Pancreas (tissue), 10 donors: ENCODE results near the gene ZNF438. TPM values are rescaled to one million over a fixed set of nuclear protein-coding genes. Genes with fewer than 3 reads are reported as not detected.

Experiments used
- ATAC-seq, 4 donors: fragments of 200-7000 bp; cut with Tn5 transposase; one replicate each; pipeline versions ENCODE4 v1.8.0 to v1.9.1; 2020; ENCODE audit warnings: mild to moderate bottlenecking in 4 of 4, moderate library complexity in 4 of 4
- DNase-seq, 6 donors: peaks; one replicate each; pipeline ENCODE4 v3.0.0-alpha.2; 2020
- FAIRE-seq: peaks from 2 replicates; lab custom pipeline; 2012; peaks lifted over from hg19 to GRCh38; lab: Jason Lieb, UNC
- H3K27ac ChIP-seq, 4 donors: fragments of 200-600 bp; sonication (generic); 1 replicate in 3 of 4; 2 replicates in 1 of 4; pipeline versions ENCODE4 v1.5.0 to v1.8.0; 2020
- H3K27me3 ChIP-seq, 4 donors: fragments of 200-600 bp; one replicate each; pipeline ENCODE4 v1.8.0; 2021
- H3K36me3 ChIP-seq, 3 donors: fragments of 200-600 bp; sonication (generic) in 1 of 3; one replicate each; pipeline versions ENCODE4 v1.5.0 to v1.8.0; 2020 to 2021
- H3K4me1 ChIP-seq, 3 donors: fragments of 200-600 bp; one replicate each; pipeline ENCODE4 v1.8.0; 2021
- H3K4me3 ChIP-seq, 4 donors: fragments of 200-600 bp; sonication (generic) in 2 of 4; one replicate each; pipeline versions ENCODE4 v1.5.0 to v1.8.0; 2020 to 2021
- H3K9me3 ChIP-seq, 4 donors: fragments of 200-600 bp; one replicate each; pipeline ENCODE4 v1.8.0; 2021
- CTCF ChIP-seq, 4 donors: fragments of 200-600 bp; sonication (generic) in 3 of 4; IDR thresholded peaks; one replicate each; pipeline versions ENCODE4 v1.5.0 to v1.8.0; 2021; ENCODE audit warnings: antibody characterized with exemption in 4 of 4
- WGBS, 2 donors: extraction: QIAGEN DNeasy Blood & Tissue Kit; methylation state at CpG; one replicate each; pipeline ENCODE4 v1.1.7; 2013; 5-methylcytosine and 5-hydroxymethylcytosine counted together
- intact Hi-C, 3 donors: fragments of 100-400 bp; cut with DNase I; formaldehyde crosslinking; loops; one replicate each; pipeline versions ENCODE4 v1.11.1 to v1.14.2; 2022
- polyA plus RNA-seq, 2 donors: library from polyadenylated mRNA; stranded (reverse); fragments of 200-250 nt; gene quantifications; one replicate each; pipeline ENCODE4 v1.2.3, GENCODE V29; 2013
- total RNA-seq, 6 donors: library from RNA; stranded (reverse); fragmentation: NEBNext Ultra II Directional in 4 of 6; extraction: Animal tissue kit (Norgen Biotek cat#: 25700) in 4 of 6; gene quantifications; one replicate each; pipeline versions ENCODE4 v1.2.1 to v1.2.4, GENCODE V29; 2021 to 2023
- donor health status: healthy with polysubstance abuse.
- donor health status: DM: no; HTN: no; CAD: no; lungs with moderate emphysema.
- donor health status: DM: no; HTN: no; CAD: no.
- donor health status: control.
- donor health status: control.
- donor health status: Bipolar disorder and iron deficiency.
- donor health status: DM: yes; HTN: yes; CAD: no.
- donor health status: DM: no; HTN: no; CAD: no.
- donor health status: DM: no; HTN: no; CAD: no.
- donor health status: DM: yes; HTN: yes; CAD: no.

The ZNF438 gene
- total and polyA plus RNA-seq, 8 donors, result 1.5 to 4.8 (median 2.5) TPM

GRCh38 chr10:31035266-31035798 is 3.7 kb upstream of the ZNF438 start:
- H3K36me3 ChIP-seq, result no peaks in the 10 kb centered on the region
- no peaks in the 10 kb centered on the region for H3K9me3 ChIP-seq
- 67 to 85% methylated on average over 1 of the region's 1 CpG for WGBS, 2 donors
- no peak for TF ChIP-seq CTCF (IDR thresholded peaks at IDR 0.05)
- ATAC-seq, result no peak
- H3K27ac ChIP-seq, result no peak overlapping the region
- no peak overlapping the region for H3K4me3 ChIP-seq
- H3K27me3 ChIP-seq, result no peaks in the 10 kb centered on the region
- peaks cover 0 to 6% (median 0%) of the 10 kb centered on the region in 3 donors for H3K4me1 ChIP-seq
- FAIRE-seq, result no peak
- intact Hi-C loops, result no loop called here
- no peak for DNase-seq

- no peak overlapping the region for H3K4me3 ChIP-seq
- FAIRE-seq (no peak), ATAC-seq (no peak), DNase-seq (no peak)
- intact Hi-C loops, result no loop called here
- no peaks in the 10 kb centered on the region for H3K9me3 ChIP-seq
- no peak overlapping the region for H3K27ac ChIP-seq
- no peak for TF ChIP-seq CTCF (IDR thresholded peaks at IDR 0.05)
- WGBS, 2 donors, result 56 to 70% methylated on average over 2 of the region's 2 CpGs
- H3K4me1 ChIP-seq, result peaks cover 0 to 8% (median 4%) of the 10 kb centered on the region in 3 donors
- no peaks in the 10 kb centered on the region for H3K36me3 ChIP-seq
- no peaks in the 10 kb centered on the region for H3K27me3 ChIP-seq
Measured at GRCh38 chr10:31034098-31034909, 2.6 kb upstream of the ZNF438 start.

- TF ChIP-seq CTCF (IDR thresholded peaks at IDR 0.05), result no peak
- intact Hi-C loops, result no loop called here
- H3K4me3 ChIP-seq, result peak overlapping the region in 1 of 4 donors; percentile 56
- DNase-seq (no peak), FAIRE-seq (no peak), ATAC-seq (no peak)
- H3K27ac ChIP-seq, result peak overlapping the region in 2 of 4 donors; percentile 99 to 100
- WGBS, 2 donors, result 77 to 83% methylated on average over 6 of the region's 6 CpGs
- no peaks in the 10 kb centered on the region for H3K9me3 ChIP-seq
- peaks cover 0 to 8% (median 4%) of the 10 kb centered on the region in 3 donors for H3K4me1 ChIP-seq
- no peaks in the 10 kb centered on the region for H3K36me3 ChIP-seq
- no peaks in the 10 kb centered on the region for H3K27me3 ChIP-seq
Measured at GRCh38 chr10:31033147-31033546, 1.5 kb upstream of the ZNF438 start.

- FAIRE-seq (no peak), ATAC-seq (peak; percentile 89 to 96 (median 91)), DNase-seq (peak; percentile 93 to 98 (median 98))
- intact Hi-C loops, result no loop called here
- Histone ChIP-seq H3K9me3 (no peaks in the 10 kb centered on the region), H3K27ac (peak overlapping the region; percentile 99 to 100 (median 100)), H3K4me1 (peaks cover 0 to 8% (median 4%) of the 10 kb centered on the region in 3 donors), H3K4me3 (peak overlapping the region; percentile 16 to 63 (median 49)), H3K27me3 (no peaks in the 10 kb centered on the region), H3K36me3 (no peaks in the 10 kb centered on the region)
- 22 to 25% methylated on average over 49 to 51 of the region's 51 CpGs for WGBS, 2 donors
- no peak for TF ChIP-seq CTCF (IDR thresholded peaks at IDR 0.05)
Measured at GRCh38 chr10:31032258-31033132, 830 bp upstream of the ZNF438 start.
